SU-DHL-6 (cell line): ENCODE data around the gene PHACTR3.

Experiments used
- CTCF ChIP-seq: fragments of 200-600 bp; sonication (generic); IDR thresholded peaks from one replicate; pipeline ENCODE4 v1.5.1; 2017; ENCODE audit warnings: antibody characterized with exemption, mild to moderate bottlenecking, low read length, moderate library complexity; ENCODE audit not compliant: insufficient read depth, poor library complexity, severe bottlenecking
- EZH2phosphoT487 ChIP-seq: fragments of 200-600 bp; sonication (generic), shearing (Covaris generic); conservative IDR thresholded peaks from 2 replicates; pipeline ENCODE4 v1.6.1; 2018; ENCODE audit warnings: mild to moderate bottlenecking, antibody characterized with exemption, low read length, moderate library complexity, mixed read lengths

- TF ChIP-seq CTCF: no peak
- no peak for TF ChIP-seq EZH2phosphoT487
These were observed 196.0 kb downstream of the PHACTR3 start for GRCh38 chr20:59800309-59800708.
